ENCODE results near the gene CACNA1H.

Gene CACNA1H

DNA sequence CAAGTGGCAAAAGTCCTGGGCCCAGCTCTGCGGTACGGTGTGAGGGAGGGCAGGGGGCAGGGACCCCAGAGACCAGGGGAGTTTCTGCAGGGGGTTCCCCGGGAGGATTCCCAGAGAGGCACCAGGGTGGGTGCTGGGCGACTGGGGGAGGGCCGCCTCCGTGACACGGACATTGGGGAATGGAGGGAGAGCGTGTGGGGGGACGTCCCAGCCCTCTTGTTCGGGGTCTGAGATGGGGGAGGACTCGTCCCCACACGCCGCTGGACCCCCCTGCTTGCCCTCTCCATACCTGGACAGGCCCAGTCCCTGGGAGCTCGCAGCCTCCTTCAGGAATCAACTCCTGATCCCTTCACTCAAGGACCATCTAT lies 30.5 kb upstream of the CACNA1H start:
- FAIRE-seq = no peak

DNA sequence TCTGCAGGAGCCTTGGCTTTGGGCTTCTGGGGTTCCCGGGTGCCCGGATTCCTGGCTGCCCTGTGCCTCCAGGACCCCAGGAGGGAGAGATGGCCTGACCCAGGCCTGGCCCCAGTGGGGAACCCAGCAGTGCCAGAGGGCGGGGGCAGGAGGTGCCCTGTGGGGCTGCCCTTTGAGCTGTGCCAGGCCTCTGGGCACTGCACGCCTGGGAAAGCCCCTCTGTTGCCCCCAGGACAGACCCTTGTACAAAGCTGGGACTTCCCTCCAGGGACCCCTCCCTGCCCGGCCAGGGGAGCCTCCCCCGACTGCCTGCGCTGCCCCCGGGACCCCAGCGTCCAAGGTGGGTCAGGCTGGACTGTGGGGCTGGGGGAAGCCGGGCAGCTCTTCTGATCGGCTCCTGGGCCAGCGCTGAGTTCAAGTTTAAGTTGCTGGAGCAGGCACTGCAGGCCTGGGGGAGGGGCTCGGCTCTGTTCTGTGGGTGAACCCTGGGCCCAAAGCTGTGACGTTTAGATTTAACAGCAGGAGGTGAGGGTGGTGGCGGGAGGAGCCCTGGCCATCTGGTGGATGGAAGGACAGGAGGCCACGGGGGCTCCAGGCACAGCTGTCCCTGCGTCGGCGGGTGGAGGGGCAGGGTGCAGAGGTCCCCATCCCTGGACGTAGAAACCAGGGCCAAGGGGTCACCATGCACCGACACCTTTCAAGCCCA lies 29.2 kb upstream of the CACNA1H start:
- FAIRE-seq = no peak
- DNase-seq (ENCODE audit: low spot score) = no peak

More for the DNA sequence above, 30.5 kb upstream of the CACNA1H start:
- no peak for DNase-seq (ENCODE audit: low spot score)

DNA sequence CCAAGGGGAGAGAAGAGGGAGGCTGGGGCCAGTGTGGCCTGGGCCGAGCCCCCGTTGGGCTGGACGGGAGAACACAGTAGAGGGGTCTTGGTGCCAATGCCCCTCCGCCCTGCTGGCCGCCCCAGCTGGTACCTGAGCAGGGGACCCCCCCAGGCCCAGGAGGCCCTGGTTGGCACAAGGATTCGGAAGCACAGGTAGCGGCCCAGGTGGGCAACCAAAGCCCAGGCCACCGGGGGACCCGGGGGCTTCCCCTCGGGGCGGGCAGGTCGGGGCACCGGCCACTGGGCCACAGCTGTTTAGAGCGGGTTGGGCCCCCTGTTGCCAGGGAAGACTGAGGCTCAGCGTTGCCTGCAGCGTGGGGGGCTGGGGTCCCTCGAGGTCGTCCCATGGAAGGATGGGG lies 28.6 kb upstream of the CACNA1H start:
- no peak for FAIRE-seq
- DNase-seq (ENCODE audit: low spot score) = no peak

DNA sequence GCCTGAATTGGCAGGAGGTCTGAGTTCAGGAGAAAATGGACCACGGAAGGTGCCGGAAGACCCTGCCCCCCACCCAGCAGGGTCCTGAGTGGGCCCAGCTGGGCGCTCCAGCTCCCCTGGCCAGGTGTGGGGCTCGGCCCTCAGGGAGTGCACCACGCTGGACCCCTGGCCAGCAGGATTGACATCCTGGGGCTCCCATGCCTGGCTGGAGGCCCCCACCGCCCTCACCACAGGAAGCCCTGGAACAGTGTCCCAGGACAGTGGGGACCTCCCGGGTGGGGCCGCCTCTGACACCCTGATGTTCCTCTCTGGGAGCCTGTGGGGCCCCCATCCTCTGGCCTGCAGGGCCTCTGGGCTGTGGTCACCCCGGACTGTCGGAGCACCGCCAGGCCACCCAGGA lies 28.1 kb upstream of the CACNA1H start:
- FAIRE-seq (no peak), DNase-seq (ENCODE audit: low spot score) (no peak)

DNA sequence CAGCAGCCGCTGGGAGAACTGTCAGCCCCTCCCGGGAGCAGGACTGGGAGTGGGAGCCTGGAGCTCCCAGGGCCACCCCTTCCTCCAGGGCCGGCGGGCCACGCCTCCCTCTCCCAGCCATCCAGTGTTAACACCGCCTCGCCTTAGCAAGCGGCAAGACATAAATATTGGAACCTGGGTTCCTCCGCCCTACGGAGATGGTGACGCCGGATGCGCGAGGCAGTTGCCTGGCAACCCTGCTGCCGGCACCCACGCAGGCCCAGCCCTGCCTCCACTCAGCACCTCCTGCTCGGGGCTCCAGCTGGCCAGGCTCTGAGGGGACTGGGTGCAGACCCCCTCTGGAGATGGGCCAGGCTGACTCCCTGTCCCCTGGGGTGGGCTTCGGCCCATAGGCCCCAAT lies 27.4 kb upstream of the CACNA1H start:
- no peak for DNase-seq (ENCODE audit: low spot score)
- FAIRE-seq = no peak

DNA sequence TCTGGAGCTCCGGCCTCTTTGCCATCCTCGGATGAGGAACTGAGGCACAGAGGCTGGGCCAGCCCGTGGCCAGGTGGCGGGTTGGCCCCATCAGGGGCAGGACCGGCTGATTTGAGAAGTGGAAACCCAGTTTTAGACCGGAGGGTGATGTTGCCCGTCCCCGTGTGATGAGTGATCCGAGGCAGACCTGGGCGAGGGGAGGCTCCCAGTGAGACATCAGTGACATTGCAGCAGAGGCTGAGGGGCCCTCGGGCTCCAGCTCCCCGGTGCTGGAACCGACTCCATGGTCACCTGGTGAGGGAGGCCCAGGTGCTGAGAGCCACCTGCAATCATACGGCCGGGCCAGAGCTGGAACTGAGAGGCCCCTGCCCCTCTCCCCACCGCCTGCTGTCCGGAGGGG lies 26.9 kb upstream of the CACNA1H start:
- DNase-seq (ENCODE audit: low spot score) = no peak
- no peak for FAIRE-seq

DNA sequence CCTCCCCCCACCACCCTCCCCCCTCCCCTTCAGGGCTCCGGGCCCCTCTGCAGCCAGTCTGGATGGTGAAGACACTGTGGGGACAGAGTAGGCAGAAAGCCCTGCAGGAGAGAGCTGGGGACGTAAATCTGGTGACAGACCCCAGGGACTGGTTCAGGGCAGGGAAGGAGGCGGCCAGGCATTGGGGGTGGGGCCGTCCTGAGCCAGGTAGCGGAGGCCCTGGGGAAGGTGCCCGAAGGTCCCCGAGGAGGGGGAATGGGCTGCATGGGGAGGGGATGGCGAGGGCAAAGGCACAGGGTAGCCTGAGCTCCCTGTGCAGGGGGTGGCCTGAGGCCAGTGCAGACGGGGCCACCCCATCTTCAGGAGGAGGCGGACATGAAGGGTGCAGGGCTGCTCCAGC lies 26.3 kb upstream of the CACNA1H start:
- no peak for FAIRE-seq
- DNase-seq (ENCODE audit: low spot score) = no peak

DNA sequence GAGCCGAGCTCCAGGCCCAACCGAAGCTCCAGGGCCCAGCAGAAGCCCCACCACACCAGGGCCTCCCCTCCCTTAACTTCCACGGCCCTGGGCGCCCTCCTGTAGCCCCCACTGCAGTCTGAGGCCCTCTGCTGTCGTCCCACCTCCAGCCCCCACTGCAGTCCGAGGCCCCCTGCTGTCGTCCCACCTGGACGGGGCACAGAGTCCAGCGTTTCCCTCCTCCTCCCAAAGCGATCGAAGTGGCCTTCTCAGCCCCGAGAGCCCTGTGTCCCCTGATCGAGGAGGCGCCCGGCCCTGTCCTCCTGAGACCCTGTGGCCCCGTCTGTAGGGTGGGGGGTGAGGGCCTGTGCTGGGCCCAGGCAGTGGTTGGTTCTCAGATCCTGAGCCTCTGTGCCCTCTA lies 25.8 kb upstream of the CACNA1H start:
- FAIRE-seq (no peak), DNase-seq (ENCODE audit: low spot score) (no peak)

DNA sequence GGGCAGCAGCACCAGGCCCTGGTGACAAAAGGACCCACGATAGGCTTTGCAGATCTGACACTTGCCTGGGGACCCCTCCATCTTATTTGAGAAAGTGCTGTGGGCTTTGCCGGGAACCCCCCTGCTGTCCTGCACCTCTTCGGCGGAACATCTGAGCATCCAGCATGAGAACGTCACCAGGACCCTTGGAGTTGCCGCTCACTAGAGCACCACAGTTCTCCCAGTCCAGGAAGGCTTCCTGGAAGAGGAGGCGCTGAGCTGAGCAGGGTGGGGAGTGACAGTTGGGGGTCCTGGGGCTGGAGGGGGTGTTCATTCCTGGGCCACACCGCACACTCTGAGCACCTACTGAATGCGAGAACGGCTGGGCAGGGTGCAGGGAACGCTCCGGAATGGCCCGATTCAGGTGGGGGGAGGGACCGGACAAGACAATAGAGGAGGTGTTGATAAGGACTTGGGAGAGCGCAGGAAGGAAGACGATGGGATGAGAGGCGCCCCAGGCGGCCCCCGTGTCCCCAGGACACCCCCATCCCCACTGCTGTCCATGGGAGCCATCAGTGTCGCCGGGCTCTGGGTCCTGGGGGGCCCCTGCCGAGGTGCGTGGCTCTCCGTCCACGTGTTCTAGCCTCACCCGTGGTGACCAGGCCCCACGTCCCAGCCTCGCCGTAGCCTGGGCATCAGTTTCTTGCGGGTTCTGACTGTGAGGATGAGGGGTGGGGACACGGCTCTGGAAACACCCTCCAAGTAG lies 24.8 kb upstream of the CACNA1H start:
- no peak for FAIRE-seq
- no peak for DNase-seq (ENCODE audit: low spot score)

DNA sequence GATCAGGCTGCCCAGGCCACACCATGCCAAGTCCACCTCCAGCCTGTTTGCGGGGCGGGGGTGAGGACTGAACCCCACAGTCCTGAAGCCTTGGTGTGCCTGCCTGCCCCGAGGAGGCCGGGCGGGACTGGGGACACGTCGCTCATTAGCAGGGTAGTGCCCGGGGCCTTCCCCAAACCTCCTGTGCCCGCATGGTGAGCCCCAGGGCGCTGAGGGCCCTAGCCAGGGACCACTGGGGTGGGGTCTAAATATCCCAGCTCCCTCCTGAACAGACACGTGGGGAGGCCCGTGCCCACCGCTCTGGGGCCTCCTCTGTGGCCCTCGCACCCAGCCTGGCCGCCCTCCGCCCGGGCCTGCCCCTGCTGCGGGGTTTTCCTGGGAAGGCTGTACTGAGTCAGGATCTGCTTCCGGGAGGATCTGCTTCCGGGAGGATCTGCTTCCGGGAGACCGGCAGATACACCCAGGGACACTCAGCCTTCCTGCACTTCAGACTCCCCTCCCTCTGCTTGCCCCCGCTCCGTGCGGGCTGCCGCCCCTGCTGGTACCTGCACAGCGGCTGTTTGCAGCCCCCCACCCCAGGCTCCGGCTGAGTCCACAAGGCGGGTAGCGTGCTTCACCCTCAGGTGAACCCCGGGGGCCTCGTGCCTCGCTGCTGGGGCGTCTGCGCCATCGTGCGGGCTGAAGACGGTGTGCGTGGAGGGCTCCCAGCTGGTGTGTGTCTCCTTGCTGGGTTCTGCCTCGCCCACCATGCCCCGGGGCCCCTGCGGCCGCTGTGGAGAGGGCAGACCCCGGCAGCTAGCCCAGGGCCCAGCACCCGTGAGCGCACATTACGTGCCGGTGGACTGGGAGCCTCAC lies 23.6 kb upstream of the CACNA1H start:
- DNase-seq (ENCODE audit: low spot score) = no peak
- FAIRE-seq = no peak

DNA sequence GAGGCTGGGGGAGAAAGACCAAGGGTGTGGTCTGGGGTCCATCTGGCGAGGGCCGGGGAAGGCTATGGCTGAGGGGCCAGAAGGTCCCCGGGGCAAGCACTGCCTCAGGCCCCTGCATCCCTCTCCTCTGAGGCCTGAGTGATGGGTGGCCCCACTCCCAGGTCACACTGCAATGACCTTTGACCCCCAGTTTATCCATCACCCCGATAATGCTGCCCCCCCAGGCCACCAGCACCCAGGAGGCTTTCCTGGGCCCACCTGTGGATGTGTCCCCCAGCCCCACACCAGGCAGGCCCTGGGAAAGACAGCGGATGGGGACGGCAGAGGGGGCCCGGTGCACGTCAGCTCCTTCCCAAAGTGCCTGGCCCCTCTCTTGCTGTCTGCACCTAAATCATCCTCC lies 22.5 kb upstream of the CACNA1H start:
- FAIRE-seq = no peak

DNA sequence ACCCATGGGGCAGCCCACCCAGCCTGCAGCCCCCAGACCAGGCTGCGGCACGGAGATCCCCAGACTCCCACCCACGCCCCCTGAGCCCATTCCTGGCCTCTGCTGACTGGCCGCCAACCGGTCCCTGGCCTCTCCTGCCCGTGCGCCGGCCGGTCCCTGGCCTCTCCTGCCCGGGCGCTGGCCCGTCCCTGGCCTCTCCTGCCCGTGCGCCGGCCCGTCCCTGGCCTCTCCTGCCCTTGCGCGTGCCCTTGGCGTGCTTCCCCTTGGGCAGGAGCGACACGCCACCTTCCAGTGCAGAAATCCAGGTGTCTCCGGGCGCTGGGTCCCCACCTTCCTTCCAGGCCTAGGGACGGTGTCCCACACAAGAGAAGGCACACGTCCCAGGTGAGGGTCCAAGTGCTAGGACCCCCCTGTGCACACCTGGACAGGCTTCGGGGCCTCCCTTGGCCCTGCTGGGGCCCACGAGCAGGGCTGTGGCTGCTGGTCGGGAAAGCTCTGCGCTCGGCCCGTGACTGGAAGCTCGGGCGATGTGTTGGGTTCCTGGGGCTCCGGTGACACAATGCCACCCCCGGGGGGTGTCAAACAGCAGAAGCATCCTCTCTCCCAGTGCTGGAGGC lies 21.4 kb upstream of the CACNA1H start:
- DNase-seq (ENCODE audit: low spot score) = no peak
- no peak for FAIRE-seq

More for the DNA sequence above, 22.5 kb upstream of the CACNA1H start:
- DNase-seq (ENCODE audit: low spot score) = no peak

DNA sequence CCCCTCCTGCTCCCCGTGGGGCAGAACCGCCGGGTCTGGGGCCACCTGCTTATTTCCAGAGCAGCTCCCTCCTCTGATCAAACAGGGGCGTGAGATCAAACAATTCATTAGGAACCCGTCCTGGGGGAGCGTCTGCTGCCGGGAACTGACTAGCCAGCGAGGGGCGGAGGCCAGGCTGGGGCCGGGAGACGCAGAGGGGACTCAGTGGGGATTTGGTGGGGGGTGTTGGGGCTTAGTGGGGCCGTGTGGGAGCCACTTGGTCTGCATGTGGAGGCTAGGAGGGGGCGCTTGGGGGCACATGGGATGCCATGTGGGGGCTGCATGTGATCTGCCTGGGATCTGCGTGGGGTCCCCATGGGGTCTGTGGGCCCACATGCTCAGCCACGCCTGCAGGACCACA lies 20.5 kb upstream of the CACNA1H start:
- FAIRE-seq (no peak), DNase-seq (ENCODE audit: low spot score) (no peak)

DNA sequence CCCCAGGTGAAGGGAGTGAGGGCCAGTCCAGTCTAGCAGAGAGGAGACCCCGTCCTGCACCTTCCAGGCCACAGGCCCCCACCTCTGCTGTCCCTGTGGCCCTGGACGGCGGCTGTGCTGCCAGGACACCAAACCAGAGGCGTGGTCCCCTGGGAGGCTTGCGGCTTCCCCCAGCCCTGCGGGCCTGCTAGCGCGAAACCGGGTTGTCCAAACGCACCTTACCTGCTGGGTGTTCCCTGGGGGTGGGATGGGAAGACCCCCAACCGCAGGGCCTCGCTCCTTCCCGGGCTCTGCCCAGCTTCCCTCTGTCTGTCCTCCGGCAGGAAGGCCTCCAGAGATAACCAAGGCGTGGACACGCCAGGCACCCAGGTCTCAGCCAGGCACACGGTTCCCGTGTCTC lies 19.6 kb upstream of the CACNA1H start:
- FAIRE-seq = no peak
- no peak for DNase-seq (ENCODE audit: low spot score)

DNA sequence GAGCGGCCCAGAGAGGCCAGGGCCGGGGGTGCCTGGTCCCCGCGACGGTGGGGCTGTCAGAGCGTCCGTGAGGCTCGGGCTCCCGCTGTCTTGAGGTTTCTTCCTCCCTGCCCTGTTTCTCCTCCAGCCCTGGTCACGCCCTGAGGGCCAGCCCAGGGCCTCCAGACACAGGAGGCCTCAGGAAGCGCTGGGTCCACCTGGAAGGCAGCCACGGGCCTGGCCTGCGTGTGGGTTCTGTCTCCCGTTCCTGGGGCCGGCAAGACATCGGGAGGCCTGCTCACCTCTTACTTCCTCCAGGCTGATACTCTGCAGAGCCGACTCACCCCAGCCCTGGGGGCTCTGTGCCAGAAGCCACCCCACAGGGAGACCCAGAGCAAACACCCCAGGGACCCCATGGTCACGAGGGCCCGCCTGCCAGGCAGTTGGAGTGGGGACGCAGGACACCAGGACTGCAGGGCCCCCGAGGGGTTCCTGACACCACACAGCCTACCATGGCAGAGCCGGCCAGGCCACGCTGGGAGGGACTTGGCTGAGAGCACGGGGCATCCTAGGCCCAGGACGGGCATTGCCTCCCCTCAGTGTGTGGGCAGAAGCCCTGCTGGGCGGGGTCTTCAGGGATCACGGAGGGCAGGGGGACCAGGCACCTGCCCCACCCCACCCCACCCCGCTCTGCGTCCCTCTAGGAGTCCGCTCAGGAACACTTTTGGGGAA lies 18.9 kb upstream of the CACNA1H start:
- FAIRE-seq (no peak), DNase-seq (ENCODE audit: low spot score) (no peak)

DNA sequence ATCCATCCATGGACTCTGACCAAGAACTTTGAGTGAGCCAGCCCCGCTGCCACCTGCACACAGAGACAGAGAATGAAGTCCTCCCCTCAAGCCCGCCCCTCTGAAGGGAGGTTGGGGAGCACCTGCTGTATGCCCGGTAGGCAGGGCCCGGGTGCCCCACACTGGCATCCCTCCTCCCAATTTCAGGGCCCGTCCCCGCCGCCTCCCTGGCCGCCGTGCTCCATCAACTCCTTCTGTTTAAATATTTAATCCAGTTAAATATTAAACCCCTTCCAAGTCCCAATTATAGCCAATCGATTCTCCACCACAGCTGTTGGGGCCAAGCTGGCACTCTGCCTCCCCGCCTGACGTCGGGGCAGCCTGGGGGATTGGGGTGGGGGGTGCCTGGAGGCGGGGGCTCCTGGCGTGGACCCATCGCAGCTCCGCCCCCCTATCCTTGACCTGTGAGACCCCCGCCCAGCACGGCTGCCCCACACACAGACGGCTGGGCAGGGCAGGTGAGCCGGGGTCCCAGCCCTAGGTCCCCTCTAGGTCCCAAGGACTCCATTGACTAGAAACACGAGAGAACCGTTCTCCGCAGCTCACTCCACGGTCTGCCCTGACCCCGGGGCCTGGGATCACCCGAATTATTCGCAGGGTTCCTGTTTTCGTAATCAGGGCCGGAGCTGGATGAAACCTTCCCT lies 18.0 kb upstream of the CACNA1H start:
- no peak for DNase-seq (ENCODE audit: low spot score)

DNA sequence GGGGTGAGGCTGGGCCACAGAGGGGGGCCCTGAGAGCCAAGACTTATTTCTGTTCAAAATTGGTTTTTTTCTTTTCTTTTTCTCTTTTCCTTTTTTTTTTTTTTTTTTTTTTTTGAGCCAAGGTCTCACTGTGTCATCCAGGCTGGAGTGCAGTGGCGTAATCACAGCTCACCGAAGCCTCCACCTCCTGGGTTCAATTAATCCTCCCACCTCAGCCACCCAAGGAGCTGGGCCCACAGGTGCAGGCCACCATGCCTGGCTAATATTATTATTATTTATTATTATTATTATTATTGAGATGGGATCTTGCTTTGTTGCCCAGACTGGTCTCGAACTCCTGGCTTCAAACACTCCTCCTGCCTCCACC lies 17.5 kb upstream of the CACNA1H start:
- FAIRE-seq (no peak), DNase-seq (ENCODE audit: low spot score) (no peak)

More for the DNA sequence above, 18.0 kb upstream of the CACNA1H start:
- FAIRE-seq = no peak

DNA sequence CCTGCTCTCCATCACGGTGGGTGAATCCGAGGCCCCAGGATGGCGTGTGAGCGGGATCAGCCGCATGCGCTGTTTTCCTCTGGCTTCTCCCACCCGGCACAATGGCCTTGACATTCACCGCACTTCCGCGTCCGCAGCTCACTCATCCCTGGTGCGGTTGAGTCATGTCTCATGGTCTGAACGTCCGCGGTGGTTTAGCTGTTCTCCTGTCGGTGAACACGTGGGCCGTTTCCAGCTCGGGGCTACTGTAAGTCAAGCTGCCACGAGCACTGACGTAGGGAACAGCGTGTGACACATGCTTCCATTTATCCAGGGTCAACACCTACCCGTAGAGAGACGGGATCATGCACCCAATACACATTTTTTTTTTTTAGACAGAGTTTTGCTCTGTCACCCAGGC lies 15.3 kb upstream of the CACNA1H start:
- FAIRE-seq (peak; percentile 40), DNase-seq (ENCODE audit: low spot score) (peak; percentile 72)

DNA sequence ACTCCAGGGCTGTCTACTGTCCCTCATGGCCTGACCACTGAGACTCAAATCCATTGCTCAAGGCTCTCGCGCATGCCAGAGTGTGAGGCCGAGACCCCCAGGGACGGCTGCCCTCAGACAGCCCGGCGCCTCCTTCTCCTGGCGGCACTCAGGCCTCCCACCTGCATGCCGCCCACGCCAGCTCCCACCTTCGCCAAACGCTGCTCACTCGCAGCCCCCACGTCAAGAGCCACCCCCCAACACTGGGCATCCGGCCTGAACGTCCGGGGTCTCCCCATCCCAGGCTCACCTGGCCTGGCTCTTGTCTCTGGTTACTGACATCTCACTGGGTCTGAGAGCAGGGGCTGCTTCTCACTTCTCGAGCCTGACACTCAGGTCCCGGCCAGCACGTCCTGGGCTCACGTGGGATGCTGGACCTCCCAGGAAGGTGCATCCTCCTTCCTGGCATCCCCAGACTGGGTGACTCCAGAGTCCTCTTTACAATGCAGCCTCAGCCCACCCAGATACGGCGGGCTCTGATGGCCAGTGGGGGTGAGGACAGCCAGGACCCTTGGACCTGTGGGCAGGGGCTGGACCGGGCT lies 12.2 kb upstream of the CACNA1H start:
- DNase-seq (ENCODE audit: low spot score) (no peak), FAIRE-seq (no peak)

DNA sequence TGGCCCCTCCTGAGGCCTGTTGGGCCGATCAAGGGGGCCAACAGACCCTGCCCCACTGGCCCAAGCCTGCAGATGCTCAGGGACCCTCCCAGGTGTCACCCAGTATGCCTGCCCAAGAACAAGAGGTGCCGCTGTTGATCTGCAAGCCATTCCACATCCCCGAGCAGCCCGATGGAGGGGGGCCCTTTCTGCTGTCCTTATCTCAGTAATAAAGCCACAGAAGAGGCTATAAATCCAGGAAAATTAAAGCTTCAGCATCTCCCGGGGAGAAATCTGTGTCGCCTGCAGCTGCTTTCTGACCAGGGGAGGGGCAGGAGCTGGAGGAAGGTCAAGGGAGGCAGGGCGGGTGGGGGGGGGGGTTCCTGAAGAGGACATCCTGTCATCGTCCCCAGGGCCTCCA lies 11.7 kb upstream of the CACNA1H start:
- FAIRE-seq = no peak
- DNase-seq (ENCODE audit: low spot score) = no peak

All from urothelium cell line (cell line).